Adrenal gland (tissue), 12 donors: ENCODE data around the gene ZPBP2. TPM values are rescaled to one million over a fixed set of nuclear protein-coding genes. Genes with fewer than 3 reads are reported as not detected.

Experiments used
- polyA plus RNA-seq, 3 donors: library from polyadenylated mRNA; stranded (reverse); fragments of 200-250 nt in 2 of 3; fragments of 350-450 nt in 1 of 3; fragmentation: Illumina TruSeq in 1 of 3; extraction: RNeasy Lipid Tissue Mini Kit (QIAGEN cat#74804) in 1 of 3; gene quantifications; one replicate each; pipeline ENCODE4 v1.2.3, GENCODE V29; 2013 to 2014
- small RNA-seq, 2 donors: library from RNA; depleted of rRNA; stranded (forward); fragments of <200 nt; gene quantifications; one replicate each; pipeline ENCODE3, GENCODE V24; 2016
- total RNA-seq, 9 donors: library from RNA; depleted of rRNA in 4 of 9; stranded (reverse); fragments of >200 nt in 4 of 9; fragments of 120-200 nt in 1 of 9; fragmentation: NEBNext Ultra II Directional in 1 of 9; extraction: Animal tissue kit (Norgen Biotek cat#: 25700) in 1 of 9; gene quantifications; one replicate each; pipeline versions ENCODE4 v1.1.0 to v1.2.4, GENCODE V29; 2013 to 2023
- donor health status: healthy with polysubstance abuse.
- donor health status: Bipolar disorder and iron deficiency.
- donor health status: DM: yes; HTN: yes; CAD: no.
- donor health status: DM: no; HTN: no; CAD: no.
- donor health status: DM: no; HTN: no; CAD: no.
- donor health status: DM: yes; HTN: yes; CAD: no.

Gene ZPBP2
- total and polyA plus RNA-seq, 12 donors: not detected

Small RNA genes within 50 kb of the gene (small RNA-seq; reads per million reads assigned to genes)
- 0 reads per million in 2 donors for gene AC090844.1

Other genes with a start within 250 kb of the ZPBP2 start
- gene PPP1R1B, start 241.2 kb upstream of the ZPBP2 start, total RNA-seq: 10 to 100 TPM in 3 of 9 donors, 1 to 10 TPM in 3, under 1 TPM in 2, not detected in 1; 0.32 to 39.7 (median 3.4) TPM
- gene PPP1R1B, start 241.2 kb upstream of the ZPBP2 start, polyA plus RNA-seq: 10 to 100 TPM; 37.5 to 58.0 (median 46.9) TPM
- 100 to 1,000 TPM in 3 of 9 donors, 10 to 100 TPM in 6; 38.6 to 129 (median 85.1) TPM for gene STARD3, start 231.1 kb upstream of the ZPBP2 start, total RNA-seq
- gene STARD3, start 231.1 kb upstream of the ZPBP2 start, polyA plus RNA-seq: 100 to 1,000 TPM; 101 to 220 (median 102) TPM
- 10 to 100 TPM in 1 of 9 donors, 1 to 10 TPM in 5, under 1 TPM in 2, not detected in 1; 0.78 to 13.6 (median 1.6) TPM for gene TCAP, start 202.9 kb upstream of the ZPBP2 start, total RNA-seq
- gene TCAP, start 202.9 kb upstream of the ZPBP2 start, polyA plus RNA-seq: 10 to 100 TPM in 1 of 3 donors, 1 to 10 TPM in 1, under 1 TPM in 1; 0.92 to 13.4 (median 2.9) TPM
- 100 to 1,000 TPM in 3 of 9 donors, 10 to 100 TPM in 1, 1 to 10 TPM in 3, under 1 TPM in 1, not detected in 1; 0.47 to 366 (median 8.4) TPM for gene PNMT, start 199.7 kb upstream of the ZPBP2 start, total RNA-seq
- 100 to 1,000 TPM; 185 to 593 (median 477) TPM for gene PNMT, start 199.7 kb upstream of the ZPBP2 start, polyA plus RNA-seq
- 10 to 100 TPM; 15.1 to 35.1 (median 22.4) TPM for gene PGAP3, start 180.1 kb upstream of the ZPBP2 start, total RNA-seq
- gene PGAP3, start 180.1 kb upstream of the ZPBP2 start, polyA plus RNA-seq: 10 to 100 TPM in 2 of 3 donors, 1 to 10 TPM in 1; 7.6 to 24.2 (median 23.0) TPM
- 10 to 100 TPM in 6 of 9 donors, 1 to 10 TPM in 3; 7.4 to 16.9 (median 12.1) TPM for gene ERBB2, start 168.1 kb upstream of the ZPBP2 start, total RNA-seq
- gene ERBB2, start 168.1 kb upstream of the ZPBP2 start, polyA plus RNA-seq: 10 to 100 TPM in 1 of 3 donors, 1 to 10 TPM in 2; 4.8 to 12.3 (median 8.3) TPM
- 100 to 1,000 TPM in 1 of 9 donors, 10 to 100 TPM in 8; 41.9 to 210 (median 47.4) TPM for gene MIEN1, start 137.7 kb upstream of the ZPBP2 start, total RNA-seq
- 100 to 1,000 TPM in 2 of 3 donors, 10 to 100 TPM in 1; 79.9 to 130 (median 108) TPM for gene MIEN1, start 137.7 kb upstream of the ZPBP2 start, polyA plus RNA-seq
- 1 to 10 TPM in 1 of 9 donors, under 1 TPM in 4, not detected in 4; 0.06 to 1.2 (median 0.25) TPM for gene GRB7, start 130.3 kb upstream of the ZPBP2 start, total RNA-seq
- gene GRB7, start 130.3 kb upstream of the ZPBP2 start, polyA plus RNA-seq: under 1 TPM in 2 of 3 donors, not detected in 1; 0.17 to 0.56 TPM
- 1 to 10 TPM in 5 of 9 donors, under 1 TPM in 4; 0.06 to 3.6 (median 1.0) TPM for gene IKZF3, start 3.9 kb upstream of the ZPBP2 start, total RNA-seq
- gene IKZF3, start 3.9 kb upstream of the ZPBP2 start, polyA plus RNA-seq: under 1 TPM; 0.37 to 0.88 (median 0.46) TPM
- 1 to 10 TPM in 5 of 9 donors, under 1 TPM in 3, not detected in 1; 0.53 to 3.0 (median 1.1) TPM for gene GSDMB, start 50.4 kb downstream of the ZPBP2 start, total RNA-seq
- 10 to 100 TPM in 2 of 3 donors, under 1 TPM in 1; 0.51 to 11.7 (median 10.0) TPM for gene GSDMB, start 50.4 kb downstream of the ZPBP2 start, polyA plus RNA-seq
- gene ORMDL3, start 59.4 kb downstream of the ZPBP2 start, total RNA-seq: 10 to 100 TPM; 29.1 to 76.7 (median 51.6) TPM
- 100 to 1,000 TPM in 1 of 3 donors, 10 to 100 TPM in 2; 40.4 to 102 (median 52.1) TPM for gene ORMDL3, start 59.4 kb downstream of the ZPBP2 start, polyA plus RNA-seq
- not detected for gene LRRC3C, start 59.5 kb downstream of the ZPBP2 start, total RNA-seq
- not detected for gene LRRC3C, start 59.5 kb downstream of the ZPBP2 start, polyA plus RNA-seq
- 1 to 10 TPM in 4 of 9 donors, under 1 TPM in 1, not detected in 4; 0.14 to 2.2 (median 1.4) TPM for gene GSDMA, start 94.8 kb downstream of the ZPBP2 start, total RNA-seq
- gene GSDMA, start 94.8 kb downstream of the ZPBP2 start, polyA plus RNA-seq: under 1 TPM in 2 of 3 donors, not detected in 1; 0.20 to 0.53 TPM
- gene PSMD3, start 112.6 kb downstream of the ZPBP2 start, total RNA-seq: 100 to 1,000 TPM in 4 of 9 donors, 10 to 100 TPM in 5; 78.8 to 123 (median 98.2) TPM
- 100 to 1,000 TPM in 1 of 3 donors, 10 to 100 TPM in 2; 42.8 to 109 (median 54.5) TPM for gene PSMD3, start 112.6 kb downstream of the ZPBP2 start, polyA plus RNA-seq
- under 1 TPM in 5 of 9 donors, not detected in 4; 0.06 to 0.74 (median 0.41) TPM for gene CSF3, start 147.2 kb downstream of the ZPBP2 start, total RNA-seq
- gene CSF3, start 147.2 kb downstream of the ZPBP2 start, polyA plus RNA-seq: 1 to 10 TPM in 1 of 3 donors, under 1 TPM in 2; 0.24 to 6.1 (median 0.80) TPM
- 100 to 1,000 TPM in 1 of 9 donors, 10 to 100 TPM in 8; 34.8 to 127 (median 74.2) TPM for gene MED24, start 186.2 kb downstream of the ZPBP2 start, total RNA-seq
- 100 to 1,000 TPM in 1 of 3 donors, 10 to 100 TPM in 2; 50.3 to 103 (median 92.9) TPM for gene MED24, start 186.2 kb downstream of the ZPBP2 start, polyA plus RNA-seq
- 100 to 1,000 TPM in 3 of 9 donors, 10 to 100 TPM in 6; 39.2 to 110 (median 73.8) TPM for gene THRA, start 194.8 kb downstream of the ZPBP2 start, total RNA-seq
- 10 to 100 TPM; 41.8 to 62.3 (median 50.9) TPM for gene THRA, start 194.8 kb downstream of the ZPBP2 start, polyA plus RNA-seq
- gene NR1D1, start 232.4 kb downstream of the ZPBP2 start, total RNA-seq: 10 to 100 TPM in 8 of 9 donors, 1 to 10 TPM in 1; 3.4 to 69.1 (median 34.4) TPM
- 10 to 100 TPM; 34.5 to 59.0 (median 36.6) TPM for gene NR1D1, start 232.4 kb downstream of the ZPBP2 start, polyA plus RNA-seq